ENCODE measurements around the gene YARS1.

DNA sequence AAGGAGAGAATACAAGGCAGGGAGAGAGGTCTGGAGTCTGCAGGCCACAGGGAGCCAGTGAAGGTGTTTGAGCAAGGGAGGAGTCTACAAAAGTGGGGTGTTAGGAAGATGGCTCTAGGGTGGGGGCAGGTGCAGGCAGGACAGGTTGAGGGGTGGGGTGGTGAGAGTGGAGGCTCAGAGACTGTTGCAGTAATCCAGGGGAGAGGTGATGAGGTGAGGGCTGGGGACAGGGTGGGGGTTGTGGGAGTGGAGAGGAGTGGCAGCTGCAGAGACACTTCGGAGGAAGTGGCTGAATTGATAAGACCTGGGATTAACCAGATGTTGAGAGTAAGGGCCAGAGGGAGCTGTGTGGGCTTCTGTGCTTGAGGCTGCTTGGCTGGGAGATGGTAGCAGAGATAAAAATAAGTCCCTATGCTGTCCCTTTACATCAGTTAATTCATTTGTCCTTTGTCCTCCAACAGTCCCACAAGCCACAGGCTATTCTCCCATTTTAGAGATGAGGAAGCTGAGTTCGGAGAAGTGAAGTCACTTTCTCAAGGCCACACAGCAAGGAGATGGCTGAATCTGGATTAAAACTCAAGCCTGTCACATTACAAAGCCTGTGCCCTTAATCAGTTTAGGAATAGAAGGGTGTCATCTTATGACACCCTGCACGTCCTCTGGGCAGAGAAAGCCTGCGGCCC lies 59.8 kb downstream of the YARS1 start:
- no peak for TF ChIP-seq POLR2AphosphoS5 (IDR thresholded peaks at IDR 0.05; ENCODE audit: borderline replicate concordance, low read depth, low read length)
- no peak for TF ChIP-seq EZH2 (IDR thresholded peaks at IDR 0.05)

Data from SK-N-MC (cell line).